ENCODE measurements around the gene EXOSC10. TPM values are rescaled to one million over a fixed set of nuclear protein-coding genes. Genes with fewer than 3 reads are reported as not detected.
"Not testable (repeated sequence)": the region's sequence is repeated elsewhere in the genome, so short reads cannot be mapped to it uniquely, and the experiment has no call there.

The EXOSC10 gene
- total RNA-seq, 4 donors from 2014 or later = 32.0 to 62.4 (median 40.8) TPM

GRCh38 chr1:11044086-11044848 lies 55.4 kb downstream of the EXOSC10 start:
- 92% methylated on average over 2 of the region's 16 CpGs; no CpG with 5 or more reads in 1 of the 2 donors for WGBS, 2 donors
- Histone ChIP-seq H3K27ac (no peak overlapping the region), H3K4me3 (no peak overlapping the region), H3K9me3 (no peaks in the 10 kb centered on the region), H3K36me3 (no peaks in the 10 kb centered on the region), H3K27me3 (no peaks in the 10 kb centered on the region), H3K4me1 (no peaks in the 10 kb centered on the region)
- intact Hi-C loops (cut with DNase I) = no loop called here
- DNase-seq = no peak
- no peak for TF ChIP-seq CTCF (IDR thresholded peaks at IDR 0.05)
- no peak for TF ChIP-seq POLR2A (IDR thresholded peaks at IDR 0.05)

GRCh38 chr1:11042995-11043874 lies 56.4 kb downstream of the EXOSC10 start:
- H3K9me3 ChIP-seq = no peaks in the 10 kb centered on the region
- H3K27me3 ChIP-seq = peaks cover 0 to 10% (median 0%) of the 10 kb centered on the region in 4 donors
- no peak for TF ChIP-seq CTCF (IDR thresholded peaks at IDR 0.05)
- no peak for TF ChIP-seq POLR2A (IDR thresholded peaks at IDR 0.05)
- no peak overlapping the region for H3K27ac ChIP-seq
- intact Hi-C loops (cut with DNase I) = no loop called here
- no peaks in the 10 kb centered on the region for H3K36me3 ChIP-seq
- DNase-seq = no peak
- no peak overlapping the region for H3K4me3 ChIP-seq
- H3K4me1 ChIP-seq = peaks cover 0 to 3% (median 0%) of the 10 kb centered on the region in 3 donors
- 73 to 77% methylated on average over 7 to 8 of the region's 19 CpGs for WGBS, 2 donors

- TF ChIP-seq POLR2A (IDR thresholded peaks at IDR 0.05) (no peak), CTCF (IDR thresholded peaks at IDR 0.05) (no peak)
- Histone ChIP-seq H3K27me3 (peaks cover 0 to 14% (median 0%) of the 10 kb centered on the region in 4 donors), H3K4me3 (no peak overlapping the region), H3K27ac (no peak overlapping the region), H3K9me3 (no peaks in the 10 kb centered on the region), H3K36me3 (no peaks in the 10 kb centered on the region), H3K4me1 (peaks cover 0 to 9% (median 0%) of the 10 kb centered on the region in 3 donors)
- DNase-seq = no peak
- 76 to 77% methylated on average over 3 of the region's 3 CpGs for WGBS, 2 donors
- intact Hi-C loops (cut with DNase I) = no loop called here
Observed at GRCh38 chr1:11042065-11042464, 57.6 kb downstream of the EXOSC10 start.

- TF ChIP-seq CTCF (IDR thresholded peaks at IDR 0.05) = no peak
- TF ChIP-seq POLR2A (IDR thresholded peaks at IDR 0.05) = no peak
- Histone ChIP-seq H3K27me3 (peaks cover 0 to 14% (median 0%) of the 10 kb centered on the region in 4 donors), H3K4me3 (no peak overlapping the region), H3K27ac (no peak overlapping the region), H3K4me1 (peaks cover 0 to 9% (median 0%) of the 10 kb centered on the region in 3 donors), H3K36me3 (no peaks in the 10 kb centered on the region), H3K9me3 (no peaks in the 10 kb centered on the region)
- intact Hi-C loops (cut with DNase I) = no loop called here
- DNase-seq = no peak
Observed at GRCh38 chr1:11041048-11041447, 58.6 kb downstream of the EXOSC10 start.

- DNase-seq = not testable (repeated sequence)
Observed at GRCh38 chr1:11040105-11040429, 59.6 kb downstream of the EXOSC10 start.

More at GRCh38 chr1:11040105-11040429, 59.6 kb downstream of the EXOSC10 start:
- H3K27me3 ChIP-seq = peaks cover 0 to 14% (median 0%) of the 10 kb centered on the region in 4 donors
- H3K36me3 ChIP-seq; intact Hi-C loops (cut with DNase I); H3K4me1 ChIP-seq; H3K4me3 ChIP-seq; H3K27ac ChIP-seq; H3K9me3 ChIP-seq: not testable (repeated sequence)
- WGBS, 2 donors = 82 to 83% methylated on average over 7 of the region's 7 CpGs

Data from esophagus squamous epithelium (tissue), 5 donors.